ENCODE results near the gene SIT1.

SIT1 gene

GRCh38 chr9:35659340-35659739 is 8.6 kb upstream of the SIT1 start:
- no peak for TF ChIP-seq GATA2 (IDR thresholded peaks at IDR 0.05; ENCODE audit: low read depth, low read length)
- TF ChIP-seq GATA3 (IDR thresholded peaks at IDR 0.05; ENCODE audit: low read depth, low read length), result no peak

- TF ChIP-seq GATA3 (IDR thresholded peaks at IDR 0.05; ENCODE audit: low read depth, low read length) (no peak), GATA2 (IDR thresholded peaks at IDR 0.05; ENCODE audit: low read depth, low read length) (no peak)
Measured at GRCh38 chr9:35658968-35659220, 8.2 kb upstream of the SIT1 start.

- TF ChIP-seq GATA3 (IDR thresholded peaks at IDR 0.05; ENCODE audit: low read depth, low read length), result no peak
- TF ChIP-seq GATA2 (IDR thresholded peaks at IDR 0.05; ENCODE audit: low read depth, low read length), result no peak
Measured at GRCh38 chr9:35658137-35658967, 7.6 kb upstream of the SIT1 start, which contains the start of gene CCDC107. Gene CCDC107, plus strand, starts transcription at chr9:35658292. Its CDS starts 88 bp downstream, at chr9:35658380.

- no peak for TF ChIP-seq GATA2 (IDR thresholded peaks at IDR 0.05; ENCODE audit: low read depth, low read length)
- TF ChIP-seq GATA3 (IDR thresholded peaks at IDR 0.05; ENCODE audit: low read depth, low read length), result no peak
Measured at GRCh38 chr9:35657546-35658136, 6.9 kb upstream of the SIT1 start, which contains the start of gene RMRP. Gene RMRP, minus strand, starts transcription at chr9:35658019.

GRCh38 chr9:35656831-35657545 is 6.3 kb upstream of the SIT1 start:
- TF ChIP-seq GATA2 (IDR thresholded peaks at IDR 0.05; ENCODE audit: low read depth, low read length) (no peak), GATA3 (IDR thresholded peaks at IDR 0.05; ENCODE audit: low read depth, low read length) (no peak)

- no peak for TF ChIP-seq GATA3 (IDR thresholded peaks at IDR 0.05; ENCODE audit: low read depth, low read length)
Measured at GRCh38 chr9:35656348-35656747, 5.6 kb upstream of the SIT1 start.

- TF ChIP-seq GATA3 (IDR thresholded peaks at IDR 0.05; ENCODE audit: low read depth, low read length) (no peak), GATA2 (IDR thresholded peaks at IDR 0.05; ENCODE audit: low read depth, low read length) (no peak)
Measured at GRCh38 chr9:35653611-35654010, 2.9 kb upstream of the SIT1 start.

GRCh38 chr9:35652829-35653209 is 2.1 kb upstream of the SIT1 start:
- TF ChIP-seq GATA3 (IDR thresholded peaks at IDR 0.05; ENCODE audit: low read depth, low read length), result no peak
- no peak for TF ChIP-seq GATA2 (IDR thresholded peaks at IDR 0.05; ENCODE audit: low read depth, low read length)

- TF ChIP-seq GATA2 (IDR thresholded peaks at IDR 0.05; ENCODE audit: low read depth, low read length), result no peak
- TF ChIP-seq GATA3 (IDR thresholded peaks at IDR 0.05; ENCODE audit: low read depth, low read length), result no peak
Measured at GRCh38 chr9:35651956-35652828, 1.5 kb upstream of the SIT1 start.

- no peak for TF ChIP-seq GATA2 (IDR thresholded peaks at IDR 0.05; ENCODE audit: low read depth, low read length)
- no peak for TF ChIP-seq GATA3 (IDR thresholded peaks at IDR 0.05; ENCODE audit: low read depth, low read length)
Measured at GRCh38 chr9:35649431-35650340, 1.0 kb downstream of the SIT1 start.

GRCh38 chr9:35646533-35647265 is 4.0 kb downstream of the SIT1 start:
- TF ChIP-seq GATA3 (IDR thresholded peaks at IDR 0.05; ENCODE audit: low read depth, low read length) (no peak), GATA2 (IDR thresholded peaks at IDR 0.05; ENCODE audit: low read depth, low read length) (no peak)

- TF ChIP-seq GATA3 (IDR thresholded peaks at IDR 0.05; ENCODE audit: low read depth, low read length) (no peak), GATA2 (IDR thresholded peaks at IDR 0.05; ENCODE audit: low read depth, low read length) (no peak)
Measured at GRCh38 chr9:35646153-35646532, 4.6 kb downstream of the SIT1 start.

Data from SH-SY5Y (cell line).